Measurements from ENCODE around the gene GID8. TPM values are rescaled to one million over a fixed set of nuclear protein-coding genes. Genes with fewer than 3 reads are reported as not detected.

Gene GID8
- total and polyA plus RNA-seq, 9 of the 15 experiments (the other 6 are each of a cell fraction or from before 2014, with no cell fraction given), result 7.5 to 31.6 (median 22.2) TPM

DNA sequence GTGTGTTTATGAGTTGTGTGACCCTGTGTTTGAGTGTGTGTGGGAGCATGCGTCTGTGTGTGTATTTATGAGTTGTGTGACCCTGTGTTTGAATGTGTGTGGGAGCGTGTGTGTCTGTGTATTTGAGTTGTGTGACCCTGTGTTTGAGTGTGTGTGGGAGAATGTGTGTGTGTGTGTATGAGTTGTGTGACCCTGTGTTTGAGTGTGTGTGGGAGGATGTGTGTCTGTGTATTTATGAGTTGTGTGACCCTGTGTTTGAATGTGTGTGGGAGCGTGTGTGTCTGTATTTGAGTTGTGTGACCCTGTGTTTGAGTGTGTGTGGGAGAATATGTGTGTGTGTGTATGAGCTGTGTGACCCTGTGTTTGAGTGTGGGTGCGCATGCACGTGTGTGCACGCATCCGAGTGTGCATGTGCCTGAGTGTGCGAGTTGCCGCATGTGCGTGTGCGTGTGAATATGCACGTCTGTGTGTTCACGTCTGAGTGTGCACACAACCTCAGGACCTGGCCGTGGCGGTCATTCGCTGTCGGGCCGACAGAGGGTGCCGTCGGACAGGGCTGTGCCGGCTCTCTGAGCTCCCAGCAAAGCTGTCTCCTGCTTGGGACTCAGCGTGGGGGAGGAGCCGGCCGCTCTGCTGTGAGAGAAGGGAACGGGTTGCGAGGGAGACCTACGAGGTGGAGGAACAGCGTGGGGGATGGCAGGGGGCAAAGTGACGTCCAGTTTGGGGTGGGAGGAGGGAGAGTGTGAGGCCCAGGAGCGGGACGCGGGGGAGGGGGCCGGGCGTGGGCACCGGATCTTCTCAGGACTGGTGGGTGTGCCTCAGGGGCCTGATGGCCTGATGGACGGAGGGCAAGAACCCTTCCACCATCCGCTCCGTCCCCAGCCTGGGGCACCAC, 34.2 kb downstream of the GID8 start (continued):
- no peak for TF ChIP-seq TAF1 (IDR thresholded peaks at IDR 0.05; ENCODE audit: control insufficient read depth, extremely low read depth, insufficient read depth, low read length, severe bottlenecking)
- TF ChIP-seq GTF2A2 (tag; IDR thresholded peaks at IDR 0.05), result no peak
- TF ChIP-seq STAT5A (IDR thresholded peaks at IDR 0.05; ENCODE audit: borderline replicate concordance, low read length), result no peak
- no peak for TF ChIP-seq SRSF3 (IDR thresholded peaks at IDR 0.05; ENCODE audit: insufficient read depth, low read length)
- TF ChIP-seq DNMT1 (IDR thresholded peaks at IDR 0.05), result no peak
- TF ChIP-seq ZNF561 (CRISPR knock-in tag; conservative IDR thresholded peaks at IDR 0.05), result no peak
- 0 out of 2 replicates have a peak, but pooled peaks have one; percentile 45 for TF ChIP-seq TARDBP (IDR thresholded peaks at IDR 0.05)
- TF ChIP-seq, protein P1, sequence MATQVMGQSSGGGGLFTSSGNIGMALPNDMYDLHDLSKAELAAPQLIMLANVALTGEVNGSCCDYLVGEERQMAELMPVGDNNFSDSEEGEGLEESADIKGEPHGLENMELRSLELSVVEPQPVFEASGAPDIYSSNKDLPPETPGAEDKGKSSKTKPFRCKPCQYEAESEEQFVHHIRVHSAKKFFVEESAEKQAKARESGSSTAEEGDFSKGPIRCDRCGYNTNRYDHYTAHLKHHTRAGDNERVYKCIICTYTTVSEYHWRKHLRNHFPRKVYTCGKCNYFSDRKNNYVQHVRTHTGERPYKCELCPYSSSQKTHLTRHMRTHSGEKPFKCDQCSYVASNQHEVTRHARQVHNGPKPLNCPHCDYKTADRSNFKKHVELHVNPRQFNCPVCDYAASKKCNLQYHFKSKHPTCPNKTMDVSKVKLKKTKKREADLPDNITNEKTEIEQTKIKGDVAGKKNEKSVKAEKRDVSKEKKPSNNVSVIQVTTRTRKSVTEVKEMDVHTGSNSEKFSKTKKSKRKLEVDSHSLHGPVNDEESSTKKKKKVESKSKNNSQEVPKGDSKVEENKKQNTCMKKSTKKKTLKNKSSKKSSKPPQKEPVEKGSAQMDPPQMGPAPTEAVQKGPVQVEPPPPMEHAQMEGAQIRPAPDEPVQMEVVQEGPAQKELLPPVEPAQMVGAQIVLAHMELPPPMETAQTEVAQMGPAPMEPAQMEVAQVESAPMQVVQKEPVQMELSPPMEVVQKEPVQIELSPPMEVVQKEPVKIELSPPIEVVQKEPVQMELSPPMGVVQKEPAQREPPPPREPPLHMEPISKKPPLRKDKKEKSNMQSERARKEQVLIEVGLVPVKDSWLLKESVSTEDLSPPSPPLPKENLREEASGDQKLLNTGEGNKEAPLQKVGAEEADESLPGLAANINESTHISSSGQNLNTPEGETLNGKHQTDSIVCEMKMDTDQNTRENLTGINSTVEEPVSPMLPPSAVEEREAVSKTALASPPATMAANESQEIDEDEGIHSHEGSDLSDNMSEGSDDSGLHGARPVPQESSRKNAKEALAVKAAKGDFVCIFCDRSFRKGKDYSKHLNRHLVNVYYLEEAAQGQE (IDR thresholded peaks at IDR 0.05; ENCODE audit: borderline replicate concordance), result peak; percentile 78
- TF ChIP-seq, protein P1 (CRISPR knock-in tag; IDR thresholded peaks at IDR 0.05; ENCODE audit: low read depth), result no peak
- no peak for TF ChIP-seq ETV6 (IDR thresholded peaks at IDR 0.05; ENCODE audit: borderline replicate concordance in 1 of 2, low read depth in 2 of 2, low read length in 1 of 2)
- TF ChIP-seq ETV6 (CRISPR knock-in tag; IDR thresholded peaks at IDR 0.05; ENCODE audit: borderline replicate concordance), result no peak
- no peak for TF ChIP-seq RBBP5 (IDR thresholded peaks at IDR 0.05; ENCODE audit: borderline replicate concordance, insufficient read depth, low read length, poor library complexity, severe bottlenecking)
- peak; percentile 61 for TF ChIP-seq CREM (IDR thresholded peaks at IDR 0.05; ENCODE audit: low read depth)
- TF ChIP-seq ZNF507 (tag; conservative IDR thresholded peaks at IDR 0.05), result no peak
- TF ChIP-seq, protein P2, sequence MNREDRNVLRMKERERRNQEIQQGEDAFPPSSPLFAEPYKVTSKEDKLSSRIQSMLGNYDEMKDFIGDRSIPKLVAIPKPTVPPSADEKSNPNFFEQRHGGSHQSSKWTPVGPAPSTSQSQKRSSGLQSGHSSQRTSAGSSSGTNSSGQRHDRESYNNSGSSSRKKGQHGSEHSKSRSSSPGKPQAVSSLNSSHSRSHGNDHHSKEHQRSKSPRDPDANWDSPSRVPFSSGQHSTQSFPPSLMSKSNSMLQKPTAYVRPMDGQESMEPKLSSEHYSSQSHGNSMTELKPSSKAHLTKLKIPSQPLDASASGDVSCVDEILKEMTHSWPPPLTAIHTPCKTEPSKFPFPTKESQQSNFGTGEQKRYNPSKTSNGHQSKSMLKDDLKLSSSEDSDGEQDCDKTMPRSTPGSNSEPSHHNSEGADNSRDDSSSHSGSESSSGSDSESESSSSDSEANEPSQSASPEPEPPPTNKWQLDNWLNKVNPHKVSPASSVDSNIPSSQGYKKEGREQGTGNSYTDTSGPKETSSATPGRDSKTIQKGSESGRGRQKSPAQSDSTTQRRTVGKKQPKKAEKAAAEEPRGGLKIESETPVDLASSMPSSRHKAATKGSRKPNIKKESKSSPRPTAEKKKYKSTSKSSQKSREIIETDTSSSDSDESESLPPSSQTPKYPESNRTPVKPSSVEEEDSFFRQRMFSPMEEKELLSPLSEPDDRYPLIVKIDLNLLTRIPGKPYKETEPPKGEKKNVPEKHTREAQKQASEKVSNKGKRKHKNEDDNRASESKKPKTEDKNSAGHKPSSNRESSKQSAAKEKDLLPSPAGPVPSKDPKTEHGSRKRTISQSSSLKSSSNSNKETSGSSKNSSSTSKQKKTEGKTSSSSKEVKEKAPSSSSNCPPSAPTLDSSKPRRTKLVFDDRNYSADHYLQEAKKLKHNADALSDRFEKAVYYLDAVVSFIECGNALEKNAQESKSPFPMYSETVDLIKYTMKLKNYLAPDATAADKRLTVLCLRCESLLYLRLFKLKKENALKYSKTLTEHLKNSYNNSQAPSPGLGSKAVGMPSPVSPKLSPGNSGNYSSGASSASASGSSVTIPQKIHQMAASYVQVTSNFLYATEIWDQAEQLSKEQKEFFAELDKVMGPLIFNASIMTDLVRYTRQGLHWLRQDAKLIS (CRISPR knock-in tag; IDR thresholded peaks at IDR 0.05), result no peak
- TF ChIP-seq ZNF197 (CRISPR knock-in tag; IDR thresholded peaks at IDR 0.05; ENCODE audit: low read depth), result no peak
